ENCODE data around the gene ARHGEF4. TPM values are rescaled to one million over a fixed set of nuclear protein-coding genes. Genes with fewer than 3 reads are reported as not detected.
"Not testable (repeated sequence)": the region's sequence is repeated elsewhere in the genome, so short reads cannot be mapped to it uniquely, and the experiment has no call there.

The ARHGEF4 gene
- total RNA-seq, 1 donor from 2014 or later, result 74.8 TPM

GRCh38 chr2:131077182-131077846 is 240.6 kb downstream of the ARHGEF4 start:
- peaks cover 20% of the 10 kb centered on the region for H3K36me3 ChIP-seq (ENCODE audit: control insufficient read depth, insufficient read depth, low read length)
- FAIRE-seq (no peak), DNase-seq (ENCODE audit: low read depth) (no peak)
- no peak for TF ChIP-seq CTCF (IDR thresholded peaks at IDR 0.05; ENCODE audit: insufficient read depth, low read length, severe bottlenecking)
- H3K4me3 ChIP-seq (ENCODE audit: low read depth, low read length), result no peak overlapping the region
- no peaks in the 10 kb centered on the region for H3K27me3 ChIP-seq (ENCODE audit: control insufficient read depth, insufficient read depth, low read length)

GRCh38 chr2:131077966-131078365 is 241.3 kb downstream of the ARHGEF4 start:
- TF ChIP-seq CTCF (IDR thresholded peaks at IDR 0.05; ENCODE audit: insufficient read depth, low read length, severe bottlenecking), result no peak
- FAIRE-seq (no peak), DNase-seq (ENCODE audit: low read depth) (no peak)
- H3K4me3 ChIP-seq (ENCODE audit: low read depth, low read length), result no peak overlapping the region
- H3K36me3 ChIP-seq (ENCODE audit: control insufficient read depth, insufficient read depth, low read length), result peaks cover 20% of the 10 kb centered on the region
- H3K27me3 ChIP-seq (ENCODE audit: control insufficient read depth, insufficient read depth, low read length), result no peaks in the 10 kb centered on the region

GRCh38 chr2:131079931-131080330 is 243.2 kb downstream of the ARHGEF4 start:
- not testable (repeated sequence) for H3K4me3 ChIP-seq (ENCODE audit: low read depth, low read length); FAIRE-seq; H3K27me3 ChIP-seq (ENCODE audit: control insufficient read depth, insufficient read depth, low read length); DNase-seq (ENCODE audit: low read depth)
- H3K36me3 ChIP-seq (ENCODE audit: control insufficient read depth, insufficient read depth, low read length), result peaks cover 19% of the 10 kb centered on the region

GRCh38 chr2:131081190-131081589 is 244.5 kb downstream of the ARHGEF4 start:
- Histone ChIP-seq H3K4me3 (ENCODE audit: low read depth, low read length) (no peak overlapping the region), H3K27me3 (ENCODE audit: control insufficient read depth, insufficient read depth, low read length) (no peaks in the 10 kb centered on the region), H3K36me3 (ENCODE audit: control insufficient read depth, insufficient read depth, low read length) (peaks cover 17% of the 10 kb centered on the region)
- DNase-seq (ENCODE audit: low read depth) (no peak), FAIRE-seq (no peak)
- TF ChIP-seq CTCF (IDR thresholded peaks at IDR 0.05; ENCODE audit: insufficient read depth, low read length, severe bottlenecking), result no peak

- no peak for FAIRE-seq
- no peaks in the 10 kb centered on the region for H3K27me3 ChIP-seq (ENCODE audit: control insufficient read depth, insufficient read depth, low read length)
- no peak for TF ChIP-seq CTCF (IDR thresholded peaks at IDR 0.05; ENCODE audit: insufficient read depth, low read length, severe bottlenecking)
- peaks cover 15% of the 10 kb centered on the region for H3K36me3 ChIP-seq (ENCODE audit: control insufficient read depth, insufficient read depth, low read length)
- DNase-seq (ENCODE audit: low read depth), result no peak
- no peak overlapping the region for H3K4me3 ChIP-seq (ENCODE audit: low read depth, low read length)
Observed at GRCh38 chr2:131085646-131086045, 248.9 kb downstream of the ARHGEF4 start.

GRCh38 chr2:131092458-131093005 is 255.8 kb downstream of the ARHGEF4 start:
- TF ChIP-seq CTCF (IDR thresholded peaks at IDR 0.05; ENCODE audit: insufficient read depth, low read length, severe bottlenecking), result no peak
- FAIRE-seq, result no peak
- Histone ChIP-seq H3K4me3 (ENCODE audit: low read depth, low read length) (peak overlapping the region; percentile 68), H3K27me3 (ENCODE audit: control insufficient read depth, insufficient read depth, low read length) (no peaks in the 10 kb centered on the region), H3K36me3 (ENCODE audit: control insufficient read depth, insufficient read depth, low read length) (peaks cover 3% of the 10 kb centered on the region)
- DNase-seq (ENCODE audit: low read depth), result peak; percentile 8
